AG04449 (cell line): ENCODE results near the gene MS4A15.
"Not testable (repeated sequence)": the region's sequence is repeated elsewhere in the genome, so short reads cannot be mapped to it uniquely, and the experiment has no call there.

ENCODE experiments used
- CTCF ChIA-PET: fragments of 350-600 bp; formaldehyde crosslinking; extraction: SDS; loops from one replicate; lab custom pipeline; 2021; ENCODE audit warnings: antibody characterized with exemption; lab: Yijun Ruan, JAX
- POLR2A ChIA-PET: fragments of 400-600, 350-600 bp; formaldehyde crosslinking; extraction: SDS; loops from one replicate; lab custom pipeline; 2020; ENCODE audit warnings: antibody characterized with exemption, inconsistent platforms; lab: Yijun Ruan, JAX
- DNase-seq: peaks from one replicate; pipeline ENCODE4 v3.0.0-alpha.2; 2010; ENCODE audit warnings: low read depth, low spot score
- H3K4me3 ChIP-seq: 2 replicates; pipeline ENCODE4 v1.5.1; 2011; ENCODE audit warnings: low read depth, mild to moderate bottlenecking, control low read depth, low read length
- TF ChIP-seq, protein P1 (sequence below): IDR thresholded peaks from one replicate; pipeline ENCODE4 v1.5.1; 2011; ENCODE audit warnings: mild to moderate bottlenecking, moderate library complexity, low read length, control low read depth, inconsistent platforms; ENCODE audit not compliant: insufficient read depth; ENCODE audit errors: missing control alignments

The MS4A15 gene

DNA sequence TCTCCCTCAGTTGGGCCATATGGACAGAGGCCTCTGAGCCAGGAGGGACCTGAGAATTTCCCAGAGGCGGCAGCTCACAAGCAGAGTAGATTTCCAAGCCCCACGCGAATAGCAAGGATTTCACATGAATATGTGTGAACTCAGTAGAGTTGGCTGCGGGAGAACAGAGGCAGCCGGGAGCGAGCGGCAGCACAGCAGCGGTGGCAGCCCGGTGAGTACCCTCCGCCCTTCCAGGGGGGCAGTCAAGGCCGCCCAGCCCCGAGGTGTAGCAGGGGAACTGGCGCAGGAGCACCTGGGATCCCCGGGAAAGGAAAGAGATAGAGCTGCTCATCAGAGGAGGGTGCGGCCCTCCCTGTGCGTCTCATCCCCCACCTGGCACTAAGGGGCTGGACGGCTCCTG is 8.4 kb upstream of the MS4A15 start:
- no peak overlapping the region for H3K4me3 ChIP-seq
- ChIA-PET CTCF (no interaction called here), POLR2A (no interaction called here)
- TF ChIP-seq, protein P1, sequence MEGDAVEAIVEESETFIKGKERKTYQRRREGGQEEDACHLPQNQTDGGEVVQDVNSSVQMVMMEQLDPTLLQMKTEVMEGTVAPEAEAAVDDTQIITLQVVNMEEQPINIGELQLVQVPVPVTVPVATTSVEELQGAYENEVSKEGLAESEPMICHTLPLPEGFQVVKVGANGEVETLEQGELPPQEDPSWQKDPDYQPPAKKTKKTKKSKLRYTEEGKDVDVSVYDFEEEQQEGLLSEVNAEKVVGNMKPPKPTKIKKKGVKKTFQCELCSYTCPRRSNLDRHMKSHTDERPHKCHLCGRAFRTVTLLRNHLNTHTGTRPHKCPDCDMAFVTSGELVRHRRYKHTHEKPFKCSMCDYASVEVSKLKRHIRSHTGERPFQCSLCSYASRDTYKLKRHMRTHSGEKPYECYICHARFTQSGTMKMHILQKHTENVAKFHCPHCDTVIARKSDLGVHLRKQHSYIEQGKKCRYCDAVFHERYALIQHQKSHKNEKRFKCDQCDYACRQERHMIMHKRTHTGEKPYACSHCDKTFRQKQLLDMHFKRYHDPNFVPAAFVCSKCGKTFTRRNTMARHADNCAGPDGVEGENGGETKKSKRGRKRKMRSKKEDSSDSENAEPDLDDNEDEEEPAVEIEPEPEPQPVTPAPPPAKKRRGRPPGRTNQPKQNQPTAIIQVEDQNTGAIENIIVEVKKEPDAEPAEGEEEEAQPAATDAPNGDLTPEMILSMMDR, result no peak
- DNase-seq, result no peak

- POLR2A ChIA-PET, result no interaction called here
- CTCF ChIA-PET, result no interaction called here
- TF ChIP-seq, protein P1, result no peak
- H3K4me3 ChIP-seq, result no peak overlapping the region
- no peak for DNase-seq
These were observed 7.8 kb upstream of the MS4A15 start for GRCh38 chr11:60748821-60749220.

DNA sequence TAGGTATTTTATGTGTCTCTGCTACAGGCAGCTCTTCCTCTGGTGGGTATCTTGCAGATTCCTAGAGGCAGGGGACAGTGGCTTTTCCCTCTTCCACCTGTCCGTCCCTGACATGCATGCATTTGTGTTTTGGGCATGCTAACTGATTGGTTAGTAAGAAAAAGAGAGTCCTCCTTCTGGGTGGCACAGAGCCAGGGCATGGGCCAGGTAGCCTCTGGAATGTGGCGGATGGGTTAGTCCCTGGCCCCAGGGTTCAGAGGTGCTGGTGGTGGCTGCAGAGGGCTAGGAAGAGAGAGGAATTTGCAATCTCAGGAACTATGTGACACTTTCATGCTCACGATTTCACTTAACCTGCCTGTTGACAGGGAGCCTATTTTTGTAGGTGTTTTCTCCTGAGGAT is 5.8 kb upstream of the MS4A15 start:
- ChIA-PET CTCF (no interaction called here), POLR2A (no interaction called here)
- no peak for DNase-seq
- TF ChIP-seq, protein P1, result no peak
- H3K4me3 ChIP-seq, result no peak overlapping the region

DNA sequence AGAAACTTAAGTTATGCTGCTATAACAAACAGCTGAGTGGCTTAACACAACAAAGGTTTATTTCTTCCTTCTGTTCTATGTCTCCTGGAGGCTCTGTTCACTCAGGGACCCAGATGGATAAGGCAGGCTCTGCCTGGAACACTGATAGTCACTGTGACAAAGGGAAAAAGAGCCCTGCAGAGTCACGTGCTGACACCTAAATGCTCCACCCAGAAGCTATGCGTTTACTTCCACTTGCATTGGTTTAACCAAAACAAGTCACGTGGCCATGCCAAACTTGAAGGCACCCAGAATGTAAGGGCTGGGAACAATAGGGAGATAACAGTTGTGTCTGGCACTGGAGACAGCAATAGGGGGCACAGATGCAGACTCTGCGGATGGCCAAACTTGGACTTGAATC is 3.4 kb upstream of the MS4A15 start:
- no peak for DNase-seq
- no peak overlapping the region for H3K4me3 ChIP-seq
- ChIA-PET POLR2A (no interaction called here), CTCF (no interaction called here)
- TF ChIP-seq, protein P1, result no peak

- ChIA-PET CTCF (no interaction called here), POLR2A (no interaction called here)
- no peak for DNase-seq
- TF ChIP-seq, protein P1, result no peak
- no peak overlapping the region for H3K4me3 ChIP-seq
These were observed 1.8 kb upstream of the MS4A15 start for GRCh38 chr11:60754887-60755286.

DNA sequence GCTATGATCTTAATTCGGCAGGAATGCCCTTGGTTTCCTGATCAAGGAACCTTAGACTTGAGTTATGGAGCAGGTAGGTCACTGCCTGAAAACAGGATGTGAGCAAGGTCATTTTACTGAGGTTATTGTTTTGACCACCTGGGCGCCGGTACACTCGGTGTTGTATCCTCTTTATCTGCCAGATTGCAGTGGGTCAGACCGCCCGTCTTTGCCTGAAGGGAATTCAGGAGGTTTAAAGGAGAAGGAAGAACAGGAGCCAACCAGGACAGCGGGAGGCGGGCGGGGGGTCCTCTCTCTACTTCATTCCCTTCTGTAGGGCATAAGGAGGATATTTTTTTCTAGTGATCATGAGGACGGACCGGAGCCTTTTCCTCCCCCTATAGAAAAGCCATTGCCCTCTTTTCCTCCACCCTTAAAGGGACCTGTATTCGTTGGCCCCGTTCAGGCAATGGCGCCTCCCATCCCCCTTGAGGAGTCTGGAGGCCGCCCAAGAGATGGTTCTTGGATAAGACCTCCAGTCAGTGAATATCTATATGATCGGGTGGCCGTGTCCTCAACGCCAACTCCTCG is 649 bp downstream of the MS4A15 start:
- no peak overlapping the region for H3K4me3 ChIP-seq
- no peak for DNase-seq
- TF ChIP-seq, protein P1, result no peak
- CTCF ChIA-PET, result no interaction called here
- POLR2A ChIA-PET, result no interaction called here

DNA sequence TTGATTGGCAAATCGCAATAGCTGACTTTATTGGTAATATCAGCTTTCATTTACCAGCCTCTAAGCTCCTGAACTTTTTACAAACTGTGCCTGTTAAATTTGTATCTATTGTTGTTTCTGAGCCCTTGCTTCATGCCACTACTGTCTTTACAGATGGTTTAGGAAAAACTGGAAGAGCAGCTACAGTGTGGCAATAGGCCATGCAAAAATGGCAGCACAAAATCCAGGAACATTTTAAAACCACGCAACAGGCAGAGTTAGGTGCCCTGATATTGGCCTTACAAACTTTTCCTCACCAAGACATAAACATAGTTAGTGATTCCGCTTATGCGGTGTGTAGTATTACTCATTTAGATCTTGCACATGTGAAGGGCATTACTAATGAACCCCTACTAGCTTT is 2.0 kb downstream of the MS4A15 start:
- POLR2A ChIA-PET, CTCF ChIA-PET: not testable (repeated sequence)

DNA sequence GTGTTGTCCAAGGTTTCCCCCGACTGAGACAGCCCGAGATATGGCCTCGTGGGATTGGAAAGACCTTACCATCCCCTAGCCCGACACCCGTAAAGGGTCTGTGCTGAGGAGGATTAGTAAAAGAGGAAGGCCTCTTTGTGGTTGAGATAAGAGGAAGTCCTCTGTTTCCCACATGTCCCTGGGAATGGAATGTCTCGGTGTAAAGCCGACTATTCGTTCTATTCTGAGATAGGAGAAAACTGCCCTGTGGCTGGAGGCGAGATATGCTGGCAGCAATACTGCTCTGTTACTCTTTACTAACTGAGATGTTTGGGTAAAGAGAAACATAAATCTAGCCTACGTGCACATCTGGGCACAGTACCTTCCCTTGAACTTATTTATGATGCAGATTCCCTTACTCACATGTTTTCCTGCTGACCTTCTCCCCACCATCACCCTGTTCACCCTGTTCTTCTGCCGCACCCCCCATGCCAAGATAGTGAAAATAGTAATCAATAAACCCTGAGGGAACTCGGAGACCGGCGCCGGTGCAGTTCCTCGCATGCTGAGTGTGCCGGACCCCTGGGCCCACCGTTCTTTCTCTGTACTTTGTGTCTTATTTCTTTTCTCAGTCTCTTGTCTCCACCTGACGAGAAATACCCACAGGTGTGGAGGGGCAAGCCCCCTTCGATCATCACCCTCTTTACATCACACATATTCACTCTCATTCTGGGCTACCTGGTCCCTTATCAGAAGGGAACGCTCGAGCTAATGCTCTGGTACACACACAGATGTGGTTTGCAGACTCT is 3.0 kb downstream of the MS4A15 start:
- CTCF ChIA-PET, result interaction anchor here (1.5 kb wide), 1 partner anchor 15 kb away, joined by 4 read pairs; no protein-coding TSS in a partner anchor

More for the DNA sequence above, 2.0 kb downstream of the MS4A15 start:
- H3K4me3 ChIP-seq, DNase-seq: not testable (repeated sequence)

More for the DNA sequence above, 3.0 kb downstream of the MS4A15 start:
- H3K4me3 ChIP-seq, DNase-seq, POLR2A ChIA-PET: not testable (repeated sequence)
